GM18861 (cell line): ENCODE measurements around the gene PHLPP1.
"Not testable (repeated sequence)": the region's sequence is repeated elsewhere in the genome, so short reads cannot be mapped to it uniquely, and the experiment has no call there.

ENCODE experiments used
- ATAC-seq: cut with Tn5 transposase; IDR thresholded peaks from one replicate; pipeline ENCODE4 v1.9.1; 2021; ENCODE audit not compliant: unreplicated experiment

PHLPP1 gene

GRCh38 chr18:62880034-62880433 is 164.7 kb downstream of the PHLPP1 start:
- ATAC-seq, result no peak

GRCh38 chr18:62880673-62881364 is 165.5 kb downstream of the PHLPP1 start:
- no peak for ATAC-seq

GRCh38 chr18:62881509-62882016 is 166.2 kb downstream of the PHLPP1 start:
- no peak for ATAC-seq

GRCh38 chr18:62883937-62884735 is 168.8 kb downstream of the PHLPP1 start:
- no peak for ATAC-seq

- ATAC-seq, result no peak
Measured at GRCh38 chr18:62885804-62886203, 170.5 kb downstream of the PHLPP1 start.

GRCh38 chr18:62894681-62895390 is 179.5 kb downstream of the PHLPP1 start:
- no peak for ATAC-seq

- no peak for ATAC-seq
Measured at GRCh38 chr18:62897153-62897552, 181.8 kb downstream of the PHLPP1 start.

- ATAC-seq, result peak; percentile 46
Measured at GRCh38 chr18:62898359-62898758, 183.0 kb downstream of the PHLPP1 start.

GRCh38 chr18:62899534-62899933 is 184.2 kb downstream of the PHLPP1 start:
- no peak for ATAC-seq

- no peak for ATAC-seq
Measured at GRCh38 chr18:62900132-62900883, 185.0 kb downstream of the PHLPP1 start.

- no peak for ATAC-seq
Measured at GRCh38 chr18:62902776-62903175, 187.4 kb downstream of the PHLPP1 start.

GRCh38 chr18:62904396-62905285 is 189.3 kb downstream of the PHLPP1 start:
- ATAC-seq, result no peak

GRCh38 chr18:62912885-62913284 is 197.5 kb downstream of the PHLPP1 start:
- ATAC-seq, result no peak

- not testable (repeated sequence) for ATAC-seq
Measured at GRCh38 chr18:62913824-62914223, 198.5 kb downstream of the PHLPP1 start.

- no peak for ATAC-seq
Measured at GRCh38 chr18:62914871-62915392, 199.6 kb downstream of the PHLPP1 start.

GRCh38 chr18:62918361-62918760 is 203.0 kb downstream of the PHLPP1 start:
- no peak for ATAC-seq

GRCh38 chr18:62919109-62919838 is 203.9 kb downstream of the PHLPP1 start:
- no peak for ATAC-seq

GRCh38 chr18:62925031-62925688 is 209.8 kb downstream of the PHLPP1 start:
- ATAC-seq, result no peak
